ENCODE results near the gene CLASP1.

- TF ChIP-seq CTCF (conservative IDR thresholded peaks at IDR 0.05; ENCODE audit: low read depth in 2 of 2) (no peak), EZH2 (IDR thresholded peaks at IDR 0.05; ENCODE audit: low read depth, unreplicated experiment) (no peak), REST (IDR thresholded peaks at IDR 0.05; ENCODE audit: unreplicated experiment) (no peak)
- TF ChIP-seq, protein P1, sequence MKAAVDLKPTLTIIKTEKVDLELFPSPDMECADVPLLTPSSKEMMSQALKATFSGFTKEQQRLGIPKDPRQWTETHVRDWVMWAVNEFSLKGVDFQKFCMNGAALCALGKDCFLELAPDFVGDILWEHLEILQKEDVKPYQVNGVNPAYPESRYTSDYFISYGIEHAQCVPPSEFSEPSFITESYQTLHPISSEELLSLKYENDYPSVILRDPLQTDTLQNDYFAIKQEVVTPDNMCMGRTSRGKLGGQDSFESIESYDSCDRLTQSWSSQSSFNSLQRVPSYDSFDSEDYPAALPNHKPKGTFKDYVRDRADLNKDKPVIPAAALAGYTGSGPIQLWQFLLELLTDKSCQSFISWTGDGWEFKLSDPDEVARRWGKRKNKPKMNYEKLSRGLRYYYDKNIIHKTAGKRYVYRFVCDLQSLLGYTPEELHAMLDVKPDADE (IDR thresholded peaks at IDR 0.05): no peak
Measured at GRCh38 chr2:121561617-121562268, 87.5 kb downstream of the CLASP1 start.
